Activated CD4-positive, alpha-beta T cell treated with anti-CD3 and anti-CD28 coated beads, Interleukin-10, Interleukin-2, amounts not matched to agents 100 ng/mL and 50 ng/mL, durations not matched to agents 16 hours and 8 hours (primary cell): ENCODE results near the gene FAIM2.

Source experiments
- DNase-seq: peaks from one replicate; pipeline ENCODE4 v3.0.0-alpha.2; 2020

Gene FAIM2

DNA sequence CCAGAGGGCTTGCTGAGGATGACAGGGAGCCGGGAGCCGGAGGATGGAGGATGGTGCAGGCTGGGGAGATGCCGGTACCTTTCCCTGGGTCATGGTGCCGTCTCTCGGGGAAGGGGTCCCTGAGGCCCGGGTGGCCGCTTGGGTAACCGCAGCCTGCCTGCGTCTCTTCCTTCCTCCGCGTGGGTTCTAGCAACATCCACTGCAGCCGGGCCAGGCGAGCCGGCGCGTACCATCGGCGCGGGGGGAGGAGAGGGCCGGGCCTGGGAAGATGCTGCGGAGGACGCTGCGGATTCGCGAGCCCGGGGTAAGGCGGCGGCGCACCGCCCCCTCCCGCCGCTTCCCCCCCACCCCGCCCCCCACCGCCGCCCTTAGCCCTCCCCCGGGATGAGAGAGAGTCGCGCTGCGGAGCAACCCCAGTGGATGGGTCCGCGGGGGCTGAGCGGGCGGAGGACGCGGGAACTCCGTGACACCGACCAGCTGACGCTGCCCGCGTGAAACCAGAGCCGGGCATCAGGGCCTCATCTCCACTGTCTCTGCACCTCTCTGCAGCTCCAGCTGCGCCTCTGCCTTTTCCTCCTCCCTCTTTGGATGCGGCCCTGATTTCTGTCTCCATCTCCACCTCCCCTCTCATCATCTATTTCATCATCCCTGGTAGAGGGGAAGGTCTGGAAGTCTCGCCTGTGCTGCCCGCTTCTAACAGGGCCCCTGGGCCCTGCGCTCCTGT, at the start of gene FAIM2:
TSS of gene FAIM2 (minus strand) at position 201 of the 724 bp plus-strand sequence. CDS start at position 93, 108 bp downstream.
- DNase-seq: peak; percentile 38

DNA sequence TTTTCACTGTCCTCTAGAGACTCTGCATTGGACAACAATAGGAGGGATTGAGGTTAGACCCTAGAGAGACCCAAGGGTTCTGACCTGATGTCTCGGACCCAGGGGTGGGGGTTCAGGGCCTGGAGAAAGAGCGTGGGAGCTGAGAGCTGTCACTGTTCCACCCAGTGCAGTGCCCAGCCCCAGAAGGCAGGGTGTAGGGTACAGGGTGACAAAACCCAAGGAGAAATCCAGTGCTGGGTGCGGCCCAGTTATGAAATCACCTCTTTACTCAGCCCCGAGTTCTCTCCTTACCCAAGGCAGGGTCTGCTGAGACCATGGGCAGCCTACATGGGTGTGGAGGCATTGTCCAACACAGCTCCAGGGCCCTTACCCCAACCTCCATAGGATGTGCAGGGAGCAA, 49.5 kb upstream of the FAIM2 start:
- DNase-seq: no peak

GRCh38 chr12:49952391-49953055, 48.8 kb upstream of the FAIM2 start:
- no peak for DNase-seq

DNA sequence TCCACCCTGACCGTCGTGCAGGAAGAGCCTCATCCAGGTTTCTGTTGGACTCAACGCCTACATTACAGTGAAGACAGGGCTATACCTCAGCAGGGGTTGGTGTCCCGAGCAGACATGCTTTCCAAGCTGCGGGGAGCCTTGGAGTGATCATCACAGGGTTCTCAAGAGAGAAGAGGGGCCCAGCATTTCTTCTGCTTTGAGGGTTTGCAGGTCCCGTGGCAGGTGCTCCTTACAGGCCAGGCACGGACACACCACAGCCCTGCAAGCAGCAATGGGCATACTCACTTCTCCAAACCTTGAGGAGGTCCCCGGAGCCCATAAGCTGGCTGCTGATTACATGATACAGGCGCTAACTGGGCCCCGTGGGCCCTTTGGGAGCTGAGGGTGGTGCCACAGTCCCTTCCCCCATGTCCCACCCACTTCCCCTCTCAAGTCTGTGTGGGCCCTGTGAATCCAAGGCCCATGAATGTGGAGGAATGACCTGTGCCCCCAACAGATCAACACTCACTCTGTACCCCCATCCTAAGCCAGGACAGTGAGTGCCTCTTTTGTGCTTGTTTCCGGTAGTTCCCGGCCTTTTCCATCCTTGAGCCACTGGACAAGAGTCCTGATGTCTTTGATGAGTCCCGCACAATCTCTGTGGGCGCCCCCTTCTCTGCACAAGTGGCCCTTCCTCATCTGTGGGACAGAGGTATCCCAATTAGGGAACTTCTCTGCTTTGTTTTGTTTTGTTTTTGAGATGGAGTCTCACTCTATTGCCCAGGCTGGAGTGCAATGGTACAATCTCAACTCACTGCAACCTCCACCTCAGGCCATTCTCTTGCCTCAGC, 47.9 kb upstream of the FAIM2 start:
- no peak for DNase-seq

- no peak for DNase-seq
Measured at GRCh38 chr12:49950273-49951251, 46.9 kb upstream of the FAIM2 start, which contains the start of gene AQP2. Gene AQP2 (plus strand): TSS chr12:49950737. CDS start chr12:49950831, 94 bp downstream.

- DNase-seq: no peak
Measured at GRCh38 chr12:49949866-49950265, 46.2 kb upstream of the FAIM2 start.

DNA sequence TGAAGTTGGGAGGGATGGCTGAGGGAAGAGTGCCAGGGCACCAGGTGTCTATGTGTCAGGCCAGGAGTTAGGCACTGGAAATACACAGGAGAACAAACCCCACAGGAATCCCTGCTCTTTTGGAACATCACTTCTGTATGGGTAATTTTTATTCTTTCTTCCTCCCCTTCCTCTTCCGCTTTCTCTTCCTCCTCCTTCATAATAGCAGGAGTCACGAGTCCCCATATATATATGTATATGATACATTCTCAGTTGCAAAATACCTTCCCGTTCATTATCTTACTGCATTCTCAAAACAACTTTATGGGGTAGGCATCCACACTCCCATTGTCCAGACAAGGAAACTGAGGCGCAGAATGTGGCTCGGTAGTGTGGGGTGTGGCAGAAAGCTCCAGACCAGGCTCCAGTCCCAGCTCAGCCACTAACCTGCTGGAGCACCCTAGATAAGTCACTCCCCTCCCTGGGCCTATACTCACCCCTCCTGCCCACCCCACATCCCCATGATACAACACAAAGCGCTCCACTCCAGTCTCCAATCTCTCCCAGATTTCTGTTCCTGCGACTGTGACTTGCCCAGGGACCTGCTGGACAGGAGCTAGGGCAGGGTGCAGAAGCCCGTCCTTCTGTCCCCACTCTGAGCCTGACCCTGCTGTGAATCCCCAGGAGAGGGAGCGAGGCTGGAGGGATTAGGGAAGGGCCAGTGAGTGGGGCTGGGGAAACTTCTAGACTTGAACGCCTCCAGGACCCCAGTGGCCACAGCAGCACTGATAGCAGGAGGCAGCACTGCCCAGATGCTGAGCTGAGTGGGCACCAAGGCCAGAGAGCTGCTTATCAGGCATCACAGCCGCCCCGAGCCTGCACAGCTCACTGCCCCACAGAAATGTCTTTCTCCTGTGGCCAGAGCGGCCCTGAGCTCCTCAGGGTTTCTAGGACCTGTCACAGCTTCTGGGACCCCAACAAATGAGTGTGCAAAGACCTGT, 45.5 kb upstream of the FAIM2 start:
- DNase-seq: no peak

DNA sequence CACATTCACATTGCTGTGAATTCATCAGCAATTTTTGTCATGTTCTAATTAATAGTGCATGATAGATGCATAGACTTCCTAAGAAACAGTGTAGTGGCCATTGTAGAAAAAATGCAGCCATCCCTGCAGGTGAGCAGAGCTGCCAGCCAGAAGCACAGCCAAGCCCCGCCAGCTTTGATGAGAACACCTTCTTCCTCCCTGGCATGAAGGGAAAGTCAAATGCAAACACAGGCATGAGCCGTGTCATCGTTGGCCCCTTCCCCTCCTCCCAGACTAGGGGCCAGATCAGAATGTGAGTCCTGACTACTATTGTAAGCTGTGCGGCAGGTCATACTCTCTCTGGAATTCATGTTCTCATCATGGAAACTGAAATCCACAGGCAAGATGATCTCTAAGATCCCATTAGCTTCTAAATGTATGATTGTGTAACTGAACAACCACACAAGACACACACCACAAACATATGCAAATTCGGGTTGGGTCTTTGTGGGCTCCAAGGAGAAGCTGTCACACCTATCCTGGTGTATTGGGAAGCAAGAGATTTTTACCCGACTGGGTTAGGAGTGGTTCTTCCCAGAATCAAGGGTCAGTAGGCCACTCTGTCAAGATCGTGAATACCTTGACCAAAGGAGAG, 44.0 kb upstream of the FAIM2 start:
- no peak for DNase-seq

GRCh38 chr12:49946497-49946896, 42.8 kb upstream of the FAIM2 start:
- DNase-seq: no peak

DNA sequence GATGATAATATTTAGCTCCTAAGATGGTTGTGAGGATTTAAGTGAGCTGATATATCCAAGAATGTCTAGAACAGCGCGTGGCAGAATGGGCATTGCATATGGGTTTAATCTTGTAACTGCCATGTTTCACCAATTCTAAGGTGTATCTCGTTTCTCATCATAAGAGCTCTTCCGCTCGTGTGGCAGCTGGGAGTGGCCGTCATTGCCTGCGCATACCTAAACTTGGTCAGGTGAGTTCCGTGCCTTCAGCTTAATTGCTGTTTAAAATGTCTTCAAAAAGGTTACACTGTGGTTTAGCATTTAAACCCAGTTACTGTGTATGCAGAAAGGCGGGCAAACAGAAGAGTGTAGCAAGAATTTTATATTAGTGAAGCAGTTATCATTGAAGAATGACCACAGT, 42.4 kb upstream of the FAIM2 start:
- no peak for DNase-seq

- DNase-seq: peak; percentile 93
Measured at GRCh38 chr12:49945394-49946080, 41.8 kb upstream of the FAIM2 start.

- DNase-seq: no peak
Measured at GRCh38 chr12:49944718-49945117, 41.0 kb upstream of the FAIM2 start.

DNA sequence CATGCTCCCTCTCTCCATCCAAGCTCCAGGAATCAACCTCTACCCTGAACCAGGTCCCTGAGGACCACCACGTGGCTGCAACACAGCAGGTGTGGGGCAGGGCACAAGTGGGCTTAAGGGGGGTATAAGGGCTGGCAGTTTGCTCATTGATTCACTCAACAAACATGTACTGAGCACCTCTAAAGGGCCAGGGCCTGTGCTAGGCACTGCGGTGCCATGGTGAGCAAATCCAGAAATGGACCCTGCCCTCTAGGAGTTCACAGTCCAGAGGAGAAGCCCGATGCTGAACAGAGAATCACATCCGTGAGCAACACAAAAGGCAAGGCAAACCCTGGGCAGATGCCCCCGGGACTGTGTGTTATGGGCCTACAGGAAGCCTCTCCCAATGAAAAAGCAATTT, 40.3 kb upstream of the FAIM2 start:
- DNase-seq: no peak

GRCh38 chr12:49943625-49943960, 39.9 kb upstream of the FAIM2 start:
- no peak for DNase-seq

DNA sequence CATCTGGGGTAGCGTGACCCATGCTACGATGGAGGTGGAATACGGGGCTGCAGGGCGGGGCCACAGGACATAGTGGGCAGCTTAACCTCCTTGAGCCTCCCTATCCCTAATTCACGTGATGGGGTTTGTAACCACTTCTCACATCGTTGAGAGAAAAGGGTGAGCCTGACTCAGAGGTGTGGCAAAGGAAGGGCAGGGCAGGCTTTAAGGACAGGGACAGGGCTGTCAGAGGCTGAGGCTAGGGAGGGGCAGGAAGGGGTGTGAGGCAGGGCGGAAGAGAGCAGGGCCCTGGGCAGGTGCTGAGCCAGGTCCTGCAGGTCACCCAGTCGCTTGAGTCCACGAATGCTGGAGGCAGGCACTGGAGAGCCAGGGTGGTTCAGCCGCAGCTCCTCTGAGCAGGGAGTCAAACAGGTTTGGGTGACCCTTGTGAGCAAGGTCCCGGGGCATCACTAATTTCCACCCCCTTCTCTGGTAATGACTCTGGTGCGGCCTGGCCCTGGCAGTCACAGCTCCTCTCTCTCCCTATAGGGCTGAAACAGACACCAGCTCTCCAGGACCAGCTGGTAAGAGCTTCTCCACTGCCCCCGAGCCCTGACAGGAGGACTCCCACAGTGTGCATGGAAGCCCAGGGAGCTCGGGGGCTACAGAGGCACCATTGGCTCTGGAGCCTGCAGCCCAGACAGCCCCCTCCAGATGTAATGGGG, 39.4 kb upstream of the FAIM2 start:
- no peak for DNase-seq

GRCh38 chr12:49942512-49942893, 38.8 kb upstream of the FAIM2 start:
- DNase-seq: no peak

DNA sequence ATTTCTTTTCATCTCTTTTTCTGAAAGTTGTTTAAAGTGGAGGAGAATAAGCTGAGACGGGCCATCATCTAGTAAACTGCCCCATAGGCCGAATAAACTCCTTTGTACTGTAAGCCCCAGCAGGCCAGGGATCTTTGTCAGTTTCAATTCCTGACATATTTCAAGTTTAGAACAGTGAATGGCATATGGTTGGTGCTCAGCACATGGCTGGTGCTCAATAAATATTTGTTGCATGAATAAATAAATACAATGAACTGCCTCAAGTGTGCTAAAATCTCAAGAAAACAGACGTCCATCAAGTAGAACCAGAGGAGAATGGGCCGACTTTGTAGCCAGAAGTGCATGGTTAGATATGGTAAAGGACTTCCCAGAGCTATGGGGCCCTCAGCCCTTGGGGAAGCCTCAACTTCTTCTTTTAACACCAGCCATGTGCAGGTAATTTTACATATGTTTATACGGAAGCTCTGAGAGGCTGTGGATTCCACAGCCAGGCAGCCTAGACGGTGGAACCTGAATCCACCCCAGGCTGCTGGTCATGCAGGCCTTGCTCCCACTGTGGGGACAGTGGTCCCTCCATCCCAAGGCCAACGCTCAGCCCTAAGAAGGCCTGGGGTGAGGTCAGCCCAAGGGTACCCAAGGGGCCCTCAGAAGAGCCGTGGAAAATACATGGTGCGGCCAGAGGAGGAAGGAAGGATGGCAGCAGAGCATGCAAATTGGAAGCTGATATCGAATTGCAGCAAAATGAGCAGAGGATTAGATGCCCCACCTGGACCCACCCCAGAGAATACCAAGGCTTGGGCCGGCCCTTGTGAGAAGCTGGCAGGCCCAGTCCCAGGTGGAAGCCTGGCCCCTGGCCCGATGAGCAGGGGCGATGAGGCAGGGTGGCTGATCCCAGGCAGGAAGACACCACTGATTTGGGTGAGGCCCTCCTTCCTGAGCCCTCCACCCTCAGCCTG, 38.1 kb upstream of the FAIM2 start:
- DNase-seq: no peak

GRCh38 chr12:49939707-49940106, 36.0 kb upstream of the FAIM2 start:
- no peak for DNase-seq
